UCSD-AML1 (cell line): ENCODE data around the gene TMEM50B.
A peak's percentile ranks its signal among the peaks of the same experiment; 100 is the strongest.
"Not testable (repeated sequence)": the region's sequence is repeated elsewhere in the genome, so short reads cannot be mapped to it uniquely, and the experiment has no call there.

ENCODE experiments used
- DNase-seq: peaks from one replicate; lab custom pipeline; 2025; ENCODE audit not compliant: unreplicated experiment; lab: John Stamatoyannopoulos, UW

Gene TMEM50B

GRCh38 chr21:33478935-33479678 lies 667 bp downstream of the TMEM50B start:
- DNase-seq, result peak; percentile 60

- no peak for DNase-seq
These were observed 1.6 kb downstream of the TMEM50B start for GRCh38 chr21:33478182-33478581.

GRCh38 chr21:33477066-33477465 lies 2.7 kb downstream of the TMEM50B start:
- no peak for DNase-seq

GRCh38 chr21:33473344-33473743 lies 6.4 kb downstream of the TMEM50B start:
- no peak for DNase-seq

- DNase-seq, result no peak
These were observed 9.1 kb downstream of the TMEM50B start for GRCh38 chr21:33470701-33471100.

- DNase-seq, result not testable (repeated sequence)
These were observed 10.6 kb downstream of the TMEM50B start for GRCh38 chr21:33469183-33469582.

GRCh38 chr21:33461538-33462250 lies 18.1 kb downstream of the TMEM50B start:
- no peak for DNase-seq

- DNase-seq, result no peak
These were observed 20.9 kb downstream of the TMEM50B start for GRCh38 chr21:33458861-33459260.

GRCh38 chr21:33455686-33456446 lies 23.9 kb downstream of the TMEM50B start:
- DNase-seq, result no peak

GRCh38 chr21:33452362-33452761 lies 27.4 kb downstream of the TMEM50B start:
- DNase-seq, result no peak

- no peak for DNase-seq
These were observed 28.1 kb downstream of the TMEM50B start for GRCh38 chr21:33451634-33452071.

GRCh38 chr21:33449616-33450015 lies 30.2 kb downstream of the TMEM50B start:
- DNase-seq, result no peak

- DNase-seq, result not testable (repeated sequence)
These were observed 33.2 kb downstream of the TMEM50B start for GRCh38 chr21:33446620-33447019.

- DNase-seq, result no peak
These were observed 35.3 kb downstream of the TMEM50B start for GRCh38 chr21:33444499-33444898.

GRCh38 chr21:33443194-33443593 lies 36.6 kb downstream of the TMEM50B start:
- no peak for DNase-seq

GRCh38 chr21:33441489-33442477 lies 38.0 kb downstream of the TMEM50B start:
- no peak for DNase-seq

- no peak for DNase-seq
These were observed 42.6 kb downstream of the TMEM50B start for GRCh38 chr21:33437140-33437539.

GRCh38 chr21:33434770-33435360 lies 44.9 kb downstream of the TMEM50B start:
- DNase-seq, result no peak

GRCh38 chr21:33433425-33434114 lies 46.2 kb downstream of the TMEM50B start:
- DNase-seq, result peak; percentile 26
